ENCODE results near the gene FHIT. TPM values are rescaled to one million over a fixed set of nuclear protein-coding genes. Genes with fewer than 3 reads are reported as not detected.

The FHIT gene
- polyA plus RNA-seq, 1 of the 3 experiments (the other 2 are of a cell fraction), result 0.41 TPM

GRCh38 chr3:61201071-61201470, 50.2 kb downstream of the FHIT start (continued):
- TF ChIP-seq RXRA (IDR thresholded peaks at IDR 0.05; ENCODE audit: borderline replicate concordance, low read depth) (no peak), MAX (IDR thresholded peaks at IDR 0.05; ENCODE audit: low read depth) (no peak), ELF1 (IDR thresholded peaks at IDR 0.05) (no peak), IRF3 (IDR thresholded peaks at IDR 0.05; ENCODE audit: low read depth, low read length) (no peak)

- H3K4me1 ChIP-seq (ENCODE audit: control insufficient read depth in 1 of 2, insufficient read depth in 2 of 2, low read depth in 1 of 2, low read length in 1 of 2), result no peaks in the 10 kb centered on the region
- H3K9ac ChIP-seq, result no peak overlapping the region
- no peaks in the 10 kb centered on the region for H3K36me3 ChIP-seq (replicated peaks in 1 of 2; ENCODE audit: control insufficient read depth in 1 of 2, insufficient read depth in 2 of 2, low read length in 1 of 2)
- DNase-seq, result no peak
- H3K4me3 ChIP-seq (ENCODE audit: low read depth in 2 of 2, low read length in 1 of 2), result no peak overlapping the region
- no peaks in the 10 kb centered on the region for H3F3A ChIP-seq (replicated peaks; ENCODE audit: insufficient read depth)
- POLR2A ChIA-PET, result no interaction called here
- H3K9me2 ChIP-seq, result no peaks in the 10 kb centered on the region
- TF ChIP-seq RXRA (IDR thresholded peaks at IDR 0.05; ENCODE audit: borderline replicate concordance, low read depth), result no peak
- no peak for TF ChIP-seq FOXM1 (IDR thresholded peaks at IDR 0.05; ENCODE audit: low read depth)
- TF ChIP-seq YY1 (IDR thresholded peaks at IDR 0.05; ENCODE audit: low read depth), result no peak
- TF ChIP-seq ELF1 (IDR thresholded peaks at IDR 0.05), result no peak
- no peak for TF ChIP-seq USF1 (IDR thresholded peaks at IDR 0.05; ENCODE audit: borderline replicate concordance, low read depth)
- no peak for TF ChIP-seq GABPA (IDR thresholded peaks at IDR 0.05; ENCODE audit: low read depth)
- no peak for TF ChIP-seq MXI1 (IDR thresholded peaks at IDR 0.05; ENCODE audit: low read depth, low read length)
- TF ChIP-seq EZH2phosphoT487 (IDR thresholded peaks at IDR 0.05; ENCODE audit: borderline replicate concordance, low read depth), result no peak
- TF ChIP-seq JUND (IDR thresholded peaks at IDR 0.05), result no peak
- no peak for TF ChIP-seq USF2 (IDR thresholded peaks at IDR 0.05; ENCODE audit: borderline replicate concordance, low read depth, low read length)
- no peak for TF ChIP-seq TAF1 (IDR thresholded peaks at IDR 0.05; ENCODE audit: borderline replicate concordance, low read depth, low read length)
- TF ChIP-seq EP300 (IDR thresholded peaks at IDR 0.05; ENCODE audit: borderline replicate concordance in 1 of 2, low read depth in 1 of 2, low read length in 1 of 2), result no peak
- no peaks in the 10 kb centered on the region for H4K20me1 ChIP-seq (ENCODE audit: insufficient read depth)
- CTCF ChIA-PET, result no interaction called here
- H3K4me2 ChIP-seq, result no peak overlapping the region
- H2AFZ ChIP-seq (ENCODE audit: low read depth), result no peak overlapping the region
- no peak overlapping the region for H3K27ac ChIP-seq (ENCODE audit: low read depth in 2 of 2, low read length in 1 of 2)
- no peaks in the 10 kb centered on the region for H3K79me2 ChIP-seq (ENCODE audit: insufficient read depth)
- no peaks in the 10 kb centered on the region for H3K27me3 ChIP-seq (ENCODE audit: insufficient read depth)
- H3K9me3 ChIP-seq, result no peaks in the 10 kb centered on the region
Measured at GRCh38 chr3:61200270-61200669, 51.0 kb downstream of the FHIT start.

GRCh38 chr3:61199843-61200242, 51.4 kb downstream of the FHIT start:
- Histone ChIP-seq H3K27ac (ENCODE audit: low read depth in 2 of 2, low read length in 1 of 2) (no peak overlapping the region), H3K4me1 (ENCODE audit: control insufficient read depth in 1 of 2, insufficient read depth in 2 of 2, low read depth in 1 of 2, low read length in 1 of 2) (no peaks in the 10 kb centered on the region), H3K36me3 (replicated peaks in 1 of 2; ENCODE audit: control insufficient read depth in 1 of 2, insufficient read depth in 2 of 2, low read length in 1 of 2) (no peaks in the 10 kb centered on the region), H3K9me3 (no peaks in the 10 kb centered on the region), H4K20me1 (ENCODE audit: insufficient read depth) (no peaks in the 10 kb centered on the region), H3K4me2 (no peak overlapping the region), H3K27me3 (ENCODE audit: insufficient read depth) (no peaks in the 10 kb centered on the region), H3F3A (replicated peaks; ENCODE audit: insufficient read depth) (no peaks in the 10 kb centered on the region), H3K4me3 (ENCODE audit: low read depth in 2 of 2, low read length in 1 of 2) (no peak overlapping the region), H3K79me2 (ENCODE audit: insufficient read depth) (no peaks in the 10 kb centered on the region), H2AFZ (ENCODE audit: low read depth) (no peak overlapping the region), H3K9me2 (no peaks in the 10 kb centered on the region), H3K9ac (no peak overlapping the region)
- DNase-seq, result no peak
- ChIA-PET CTCF (no interaction called here), POLR2A (no interaction called here)
- 66% methylated on average over 2 of the region's 2 CpGs for WGBS (ENCODE audit: low lambda C conversion rate)
- no peak for TF ChIP-seq YY1 (IDR thresholded peaks at IDR 0.05; ENCODE audit: low read depth)
